Brain microvascular endothelial cell (primary cell): ENCODE results near the gene KRT9.

Experiments
- DNase-seq: peaks from one replicate; pipeline ENCODE4 v3.0.0-alpha.2; 2020
- H3K27ac ChIP-seq: fragments of 250-450 bp; sonication (Bioruptor Pico); 2 replicates; pipeline ENCODE4 v1.5.1; 2020; ENCODE audit warnings: mild to moderate bottlenecking, moderate library complexity
- H3K27me3 ChIP-seq: fragments of 250-450 bp; sonication (Bioruptor Pico); replicated peaks from 2 replicates; pipeline ENCODE4 v1.5.1; 2020; ENCODE audit warnings: mild to moderate bottlenecking
- H3K36me3 ChIP-seq: fragments of 250-450 bp; sonication (Bioruptor Pico); replicated peaks from 2 replicates; pipeline ENCODE4 v1.5.1; 2020; ENCODE audit warnings: mild to moderate bottlenecking
- H3K4me3 ChIP-seq: 2 replicates; pipeline ENCODE4 v1.5.1; 2011; ENCODE audit warnings: low read depth, mild to moderate bottlenecking, control low read depth, low read length, moderate library complexity
- CTCF ChIP-seq: IDR thresholded peaks from 2 replicates; pipeline ENCODE4 v1.5.1; 2011; ENCODE audit warnings: low read depth, mild to moderate bottlenecking, moderate library complexity, low read length, control low read depth, inconsistent platforms; ENCODE audit errors: missing control alignments
- in situ Hi-C: cut with HindIII; loops from 2 replicates; pipeline ENCODE4 v1.10.0; 2017; ENCODE audit warnings: low sequenced_read_pairs, low pct_ligation_motif_present

KRT9 gene

GRCh38 chr17:41523787-41524186, 48.1 kb downstream of the KRT9 start:
- in situ Hi-C loops = no loop called here
- H3K4me3 ChIP-seq = no peak overlapping the region
- no peak for DNase-seq
- no peaks in the 10 kb centered on the region for H3K36me3 ChIP-seq
- H3K27ac ChIP-seq = no peak overlapping the region
- no peaks in the 10 kb centered on the region for H3K27me3 ChIP-seq
- TF ChIP-seq CTCF = no peak

GRCh38 chr17:41523225-41523593, 48.6 kb downstream of the KRT9 start:
- Histone ChIP-seq H3K27ac (no peak overlapping the region), H3K27me3 (no peaks in the 10 kb centered on the region), H3K36me3 (no peaks in the 10 kb centered on the region), H3K4me3 (no peak overlapping the region)
- no peak for DNase-seq
- in situ Hi-C loops = no loop called here
- no peak for TF ChIP-seq CTCF

GRCh38 chr17:41522301-41523224, 49.3 kb downstream of the KRT9 start:
- H3K36me3 ChIP-seq = no peaks in the 10 kb centered on the region
- no peak overlapping the region for H3K4me3 ChIP-seq
- H3K27ac ChIP-seq = peak overlapping the region; percentile 49
- no peak for TF ChIP-seq CTCF
- DNase-seq = no peak
- in situ Hi-C loops = no loop called here
- no peaks in the 10 kb centered on the region for H3K27me3 ChIP-seq

GRCh38 chr17:41521574-41522261, 50.1 kb downstream of the KRT9 start:
- peak overlapping the region; percentile 49 for H3K27ac ChIP-seq
- in situ Hi-C loops = no loop called here
- no peaks in the 10 kb centered on the region for H3K27me3 ChIP-seq
- H3K36me3 ChIP-seq = no peaks in the 10 kb centered on the region
- peak; percentile 39 for TF ChIP-seq CTCF
- DNase-seq = peak; percentile 87
- no peak overlapping the region for H3K4me3 ChIP-seq

- no peak for DNase-seq
- H3K27ac ChIP-seq = no peak overlapping the region
- H3K27me3 ChIP-seq = no peaks in the 10 kb centered on the region
- in situ Hi-C loops = no loop called here
- TF ChIP-seq CTCF = no peak
- H3K36me3 ChIP-seq = no peaks in the 10 kb centered on the region
- no peak overlapping the region for H3K4me3 ChIP-seq
Measured at GRCh38 chr17:41520821-41521521, 50.9 kb downstream of the KRT9 start.
